ENCODE data around the gene TET2.
"Not testable (repeated sequence)": the region's sequence is repeated elsewhere in the genome, so short reads cannot be mapped to it uniquely, and the experiment has no call there.

TET2 gene

GRCh38 chr4:105288121-105288520 lies 141.4 kb downstream of the TET2 start:
- Histone ChIP-seq H3K36me3 (ENCODE audit: control insufficient read depth in 2 of 2, insufficient read depth in 2 of 2, low read length in 2 of 2) (no peaks in the 10 kb centered on the region), H3K27ac (ENCODE audit: low read length) (no peak overlapping the region), H3K4me3 (ENCODE audit: low read length in 2 of 2) (no peak overlapping the region), H3K4me1 (ENCODE audit: control insufficient read depth, insufficient read depth, low read length) (no peaks in the 10 kb centered on the region), H3K9ac (ENCODE audit: low read length in 2 of 2) (no peak overlapping the region), H3K9me3 (ENCODE audit: control insufficient read depth in 2 of 2, low read length in 2 of 2) (peaks cover 0 to 3% of the 10 kb centered on the region in 2 donors), H3K27me3 (ENCODE audit: control insufficient read depth in 1 of 2, insufficient read depth in 2 of 2, low read length in 2 of 2) (no peaks in the 10 kb centered on the region)

- H3K9me3 ChIP-seq (ENCODE audit: control insufficient read depth in 2 of 2, low read length in 2 of 2): peaks cover 0 to 3% of the 10 kb centered on the region in 2 donors
- H3K27me3 ChIP-seq (ENCODE audit: control insufficient read depth in 1 of 2, insufficient read depth in 2 of 2, low read length in 2 of 2): no peaks in the 10 kb centered on the region
- H3K4me3 ChIP-seq (ENCODE audit: low read length in 2 of 2): no peak overlapping the region
- H3K4me1 ChIP-seq (ENCODE audit: control insufficient read depth, insufficient read depth, low read length): no peaks in the 10 kb centered on the region
- no peak overlapping the region for H3K27ac ChIP-seq (ENCODE audit: low read length)
- H3K9ac ChIP-seq (ENCODE audit: low read length in 2 of 2): no peak overlapping the region
- no peaks in the 10 kb centered on the region for H3K36me3 ChIP-seq (ENCODE audit: control insufficient read depth in 2 of 2, insufficient read depth in 2 of 2, low read length in 2 of 2)
Measured at GRCh38 chr4:105291925-105292324, 145.2 kb downstream of the TET2 start.

GRCh38 chr4:105293360-105293759 lies 146.7 kb downstream of the TET2 start:
- H3K9me3 ChIP-seq (ENCODE audit: control insufficient read depth in 2 of 2, low read length in 2 of 2): peaks cover 0 to 3% of the 10 kb centered on the region in 2 donors
- H3K27me3 ChIP-seq (ENCODE audit: control insufficient read depth in 1 of 2, insufficient read depth in 2 of 2, low read length in 2 of 2): no peaks in the 10 kb centered on the region
- no peaks in the 10 kb centered on the region for H3K36me3 ChIP-seq (ENCODE audit: control insufficient read depth in 2 of 2, insufficient read depth in 2 of 2, low read length in 2 of 2)
- no peak overlapping the region for H3K4me3 ChIP-seq (ENCODE audit: low read length in 2 of 2)
- H3K27ac ChIP-seq (ENCODE audit: low read length): no peak overlapping the region
- H3K4me1 ChIP-seq (ENCODE audit: control insufficient read depth, insufficient read depth, low read length): no peaks in the 10 kb centered on the region
- no peak overlapping the region for H3K9ac ChIP-seq (ENCODE audit: low read length in 2 of 2)

- H3K4me1 ChIP-seq (ENCODE audit: control insufficient read depth, insufficient read depth, low read length): no peaks in the 10 kb centered on the region
- H3K27me3 ChIP-seq (ENCODE audit: control insufficient read depth in 1 of 2, insufficient read depth in 2 of 2, low read length in 2 of 2): no peaks in the 10 kb centered on the region
- no peaks in the 10 kb centered on the region for H3K36me3 ChIP-seq (ENCODE audit: control insufficient read depth in 2 of 2, insufficient read depth in 2 of 2, low read length in 2 of 2)
- H3K9me3 ChIP-seq (ENCODE audit: control insufficient read depth in 2 of 2, low read length in 2 of 2): no peaks in the 10 kb centered on the region
- H3K9ac ChIP-seq (ENCODE audit: low read length in 2 of 2): no peak overlapping the region
- H3K4me3 ChIP-seq (ENCODE audit: low read length in 2 of 2): no peak overlapping the region
- no peak overlapping the region for H3K27ac ChIP-seq (ENCODE audit: low read length)
Measured at GRCh38 chr4:105296672-105297071, 150.0 kb downstream of the TET2 start.

- H3K27ac ChIP-seq (ENCODE audit: low read length); H3K36me3 ChIP-seq (ENCODE audit: control insufficient read depth in 2 of 2, insufficient read depth in 2 of 2, low read length in 2 of 2); H3K4me3 ChIP-seq (ENCODE audit: low read length in 2 of 2); H3K9ac ChIP-seq (ENCODE audit: low read length in 2 of 2); H3K27me3 ChIP-seq (ENCODE audit: control insufficient read depth in 1 of 2, insufficient read depth in 2 of 2, low read length in 2 of 2); H3K4me1 ChIP-seq (ENCODE audit: control insufficient read depth, insufficient read depth, low read length); H3K9me3 ChIP-seq (ENCODE audit: control insufficient read depth in 2 of 2, low read length in 2 of 2): not testable (repeated sequence)
Measured at GRCh38 chr4:105299027-105299426, 152.4 kb downstream of the TET2 start.

GRCh38 chr4:105304085-105304484 lies 157.4 kb downstream of the TET2 start:
- H3K27me3 ChIP-seq (ENCODE audit: control insufficient read depth in 1 of 2, insufficient read depth in 2 of 2, low read length in 2 of 2): no peaks in the 10 kb centered on the region
- H3K9me3 ChIP-seq (ENCODE audit: control insufficient read depth in 2 of 2, low read length in 2 of 2): peaks cover 2 to 3% of the 10 kb centered on the region in 2 donors
- no peaks in the 10 kb centered on the region for H3K36me3 ChIP-seq (ENCODE audit: control insufficient read depth in 2 of 2, insufficient read depth in 2 of 2, low read length in 2 of 2)
- no peak overlapping the region for H3K27ac ChIP-seq (ENCODE audit: low read length)
- no peaks in the 10 kb centered on the region for H3K4me1 ChIP-seq (ENCODE audit: control insufficient read depth, insufficient read depth, low read length)
- no peak overlapping the region for H3K4me3 ChIP-seq (ENCODE audit: low read length in 2 of 2)
- H3K9ac ChIP-seq (ENCODE audit: low read length in 2 of 2): no peak overlapping the region

- Histone ChIP-seq H3K4me3 (ENCODE audit: low read length in 2 of 2) (no peak overlapping the region), H3K4me1 (ENCODE audit: control insufficient read depth, insufficient read depth, low read length) (no peaks in the 10 kb centered on the region), H3K27ac (ENCODE audit: low read length) (no peak overlapping the region), H3K9ac (ENCODE audit: low read length in 2 of 2) (no peak overlapping the region), H3K36me3 (ENCODE audit: control insufficient read depth in 2 of 2, insufficient read depth in 2 of 2, low read length in 2 of 2) (no peaks in the 10 kb centered on the region), H3K9me3 (ENCODE audit: control insufficient read depth in 2 of 2, low read length in 2 of 2) (peaks cover 2 to 3% of the 10 kb centered on the region in 2 donors), H3K27me3 (ENCODE audit: control insufficient read depth in 1 of 2, insufficient read depth in 2 of 2, low read length in 2 of 2) (no peaks in the 10 kb centered on the region)
Measured at GRCh38 chr4:105305019-105305836, 158.6 kb downstream of the TET2 start.

GRCh38 chr4:105306158-105306781 lies 159.6 kb downstream of the TET2 start:
- Histone ChIP-seq H3K4me1 (ENCODE audit: control insufficient read depth, insufficient read depth, low read length) (no peaks in the 10 kb centered on the region), H3K9ac (ENCODE audit: low read length in 2 of 2) (no peak overlapping the region), H3K27ac (ENCODE audit: low read length) (no peak overlapping the region), H3K9me3 (ENCODE audit: control insufficient read depth in 2 of 2, low read length in 2 of 2) (peaks cover 2 to 3% of the 10 kb centered on the region in 2 donors), H3K4me3 (ENCODE audit: low read length in 2 of 2) (no peak overlapping the region), H3K36me3 (ENCODE audit: control insufficient read depth in 2 of 2, insufficient read depth in 2 of 2, low read length in 2 of 2) (no peaks in the 10 kb centered on the region), H3K27me3 (ENCODE audit: control insufficient read depth in 1 of 2, insufficient read depth in 2 of 2, low read length in 2 of 2) (no peaks in the 10 kb centered on the region)

- Histone ChIP-seq H3K9me3 (ENCODE audit: control insufficient read depth in 2 of 2, low read length in 2 of 2) (peaks cover 2 to 3% of the 10 kb centered on the region in 2 donors), H3K4me3 (ENCODE audit: low read length in 2 of 2) (no peak overlapping the region), H3K9ac (ENCODE audit: low read length in 2 of 2) (no peak overlapping the region), H3K4me1 (ENCODE audit: control insufficient read depth, insufficient read depth, low read length) (no peaks in the 10 kb centered on the region), H3K36me3 (ENCODE audit: control insufficient read depth in 2 of 2, insufficient read depth in 2 of 2, low read length in 2 of 2) (no peaks in the 10 kb centered on the region), H3K27ac (ENCODE audit: low read length) (no peak overlapping the region), H3K27me3 (ENCODE audit: control insufficient read depth in 1 of 2, insufficient read depth in 2 of 2, low read length in 2 of 2) (no peaks in the 10 kb centered on the region)
Measured at GRCh38 chr4:105306820-105307219, 160.1 kb downstream of the TET2 start.

- no peak overlapping the region for H3K27ac ChIP-seq (ENCODE audit: low read length)
- H3K9me3 ChIP-seq (ENCODE audit: control insufficient read depth in 2 of 2, low read length in 2 of 2): no peaks in the 10 kb centered on the region
- no peaks in the 10 kb centered on the region for H3K4me1 ChIP-seq (ENCODE audit: control insufficient read depth, insufficient read depth, low read length)
- no peak overlapping the region for H3K4me3 ChIP-seq (ENCODE audit: low read length in 2 of 2)
- no peaks in the 10 kb centered on the region for H3K27me3 ChIP-seq (ENCODE audit: control insufficient read depth in 1 of 2, insufficient read depth in 2 of 2, low read length in 2 of 2)
- peaks cover 0 to 2% of the 10 kb centered on the region in 2 donors for H3K36me3 ChIP-seq (ENCODE audit: control insufficient read depth in 2 of 2, insufficient read depth in 2 of 2, low read length in 2 of 2)
- no peak overlapping the region for H3K9ac ChIP-seq (ENCODE audit: low read length in 2 of 2)
Measured at GRCh38 chr4:105318486-105318885, 171.8 kb downstream of the TET2 start.

- H3K36me3 ChIP-seq (ENCODE audit: control insufficient read depth in 2 of 2, insufficient read depth in 2 of 2, low read length in 2 of 2): no peaks in the 10 kb centered on the region
- H3K4me3 ChIP-seq (ENCODE audit: low read length in 2 of 2): no peak overlapping the region
- no peak overlapping the region for H3K9ac ChIP-seq (ENCODE audit: low read length in 2 of 2)
- H3K9me3 ChIP-seq (ENCODE audit: control insufficient read depth in 2 of 2, low read length in 2 of 2): no peaks in the 10 kb centered on the region
- H3K27me3 ChIP-seq (ENCODE audit: control insufficient read depth in 1 of 2, insufficient read depth in 2 of 2, low read length in 2 of 2): no peaks in the 10 kb centered on the region
- no peak overlapping the region for H3K27ac ChIP-seq (ENCODE audit: low read length)
- no peaks in the 10 kb centered on the region for H3K4me1 ChIP-seq (ENCODE audit: control insufficient read depth, insufficient read depth, low read length)
Measured at GRCh38 chr4:105327222-105327621, 180.5 kb downstream of the TET2 start.
